HepG2 (cell line): Measurements from ENCODE around the gene HAUS2. TPM values are rescaled to one million over a fixed set of nuclear protein-coding genes. Genes with fewer than 3 reads are reported as not detected.

Experiments used
- ADNP ChIP-seq: sonication (generic); formaldehyde crosslinking; IDR thresholded peaks from 2 replicates; pipeline ENCODE4 v1.4.0; 2020; ENCODE audit warnings: missing genetic modification reagents
- ATAD3A ChIP-seq: sonication (generic); formaldehyde crosslinking; IDR thresholded peaks from 2 replicates; pipeline ENCODE4 v1.4.0; 2020; ENCODE audit warnings: missing genetic modification reagents
- CENPT ChIP-seq: sonication (generic); formaldehyde crosslinking; IDR thresholded peaks from 2 replicates; pipeline ENCODE4 v1.8.0; 2022; ENCODE audit warnings: low read depth, mild to moderate bottlenecking, moderate library complexity, missing genetic modification reagents
- CREM ChIP-seq, 2 experiments: sonication (generic) in 1 of 2; formaldehyde crosslinking in 1 of 2; IDR thresholded peaks; 2 replicates each; pipeline versions ENCODE4 v1.4.0 to v1.6.1; 2016 to 2020; ENCODE audit warnings: antibody characterized with exemption in 1 of 2, mild to moderate bottlenecking in 1 of 2, missing genetic modification reagents in 1 of 2
- IKZF1 ChIP-seq: fragments of 450-650 bp; IDR thresholded peaks from 2 replicates; pipeline ENCODE4 v1.7.1; 2016
- MED1 ChIP-seq: sonication (generic); formaldehyde crosslinking; IDR thresholded peaks from 2 replicates; pipeline ENCODE4 v1.4.0; 2020; ENCODE audit warnings: missing genetic modification reagents
- NCOR1 ChIP-seq: fragments of 200-600 bp; sonication (generic); IDR thresholded peaks from 2 replicates; pipeline ENCODE4 v1.7.0; 2017; ENCODE audit warnings: antibody characterized with exemption, low read length, borderline replicate concordance
- PHF20 ChIP-seq: sonication (generic); formaldehyde crosslinking; IDR thresholded peaks from 2 replicates; pipeline ENCODE4 v1.5.0; 2020; ENCODE audit warnings: mild to moderate bottlenecking, missing genetic modification reagents
- RXRA ChIP-seq: sonication (generic); formaldehyde crosslinking; IDR thresholded peaks from 2 replicates; pipeline ENCODE4 v1.5.1; 2020; ENCODE audit warnings: missing genetic modification reagents
- SIX1 ChIP-seq: sonication (generic); formaldehyde crosslinking; IDR thresholded peaks from 2 replicates; pipeline ENCODE4 v1.4.0; 2020; ENCODE audit warnings: missing genetic modification reagents, borderline replicate concordance
- SUZ12 ChIP-seq: fragments of 150-350 bp; IDR thresholded peaks from 2 replicates; pipeline ENCODE4 v1.6.1; 2014; ENCODE audit warnings: low read depth, low read length
- ZNF282 ChIP-seq: fragments of 450-650 bp; IDR thresholded peaks from 2 replicates; pipeline ENCODE4 v1.6.1; 2018; ENCODE audit not compliant: partially characterized antibody
- ZNF672 ChIP-seq: sonication (generic); formaldehyde crosslinking; IDR thresholded peaks from 2 replicates; pipeline ENCODE4 v1.8.1; 2022; ENCODE audit warnings: missing genetic modification reagents
- ZNF713 ChIP-seq: sonication (generic); formaldehyde crosslinking; IDR thresholded peaks from 2 replicates; pipeline ENCODE4 v1.4.0; 2020; ENCODE audit warnings: mild to moderate bottlenecking, missing genetic modification reagents
- ZNF747 ChIP-seq: sonication (generic); formaldehyde crosslinking; IDR thresholded peaks from 2 replicates; pipeline ENCODE4 v1.8.1; 2023; ENCODE audit warnings: missing genetic modification reagents, mild to moderate bottlenecking, borderline replicate concordance
- polyA plus RNA-seq, 8 experiments: library from polyadenylated mRNA; depleted of rRNA in 3 of 8; stranded (reverse) in 7 of 8; unstranded in 1 of 8; fragments of >200 nt; fragmentation: Illumina TruSeq in 4 of 8; extraction: Trizol in 4 of 8; gene quantifications; 2 replicates each; pipeline versions ENCODE4 v1.2.1 to v1.2.3, GENCODE V29; 2011 to 2016; ENCODE audit warnings: low read depth in 4 of 8, missing spikeins in 1 of 8, mixed read lengths in 1 of 8; ENCODE audit not compliant: insufficient read depth in 1 of 8
- total RNA-seq, 5 experiments: library from RNA; depleted of rRNA; stranded (reverse); fragments of >200 nt; fragmentation: Illumina TruSeq; extraction: Trizol; gene quantifications; 2 replicates each; pipeline ENCODE4 v1.2.3, GENCODE V29; 2016; ENCODE audit warnings: low read depth in 1 of 5
- TF ChIP-seq, protein P1 (sequence below), 2 experiments: sonication (generic) in 1 of 2; formaldehyde crosslinking in 1 of 2; IDR thresholded peaks; 2 replicates each; pipeline versions ENCODE4 v1.4.0 to v1.6.1; 2016 to 2020; ENCODE audit warnings: borderline replicate concordance in 1 of 2, low read depth in 1 of 2, mild to moderate bottlenecking in 1 of 2, missing genetic modification reagents in 1 of 2
- TF ChIP-seq, protein P2 (sequence below): sonication (generic); formaldehyde crosslinking; IDR thresholded peaks from 2 replicates; pipeline ENCODE4; 2020; ENCODE audit warnings: missing genetic modification reagents, mild to moderate bottlenecking, borderline replicate concordance
- TF ChIP-seq, protein P3 (sequence below): IDR thresholded peaks from 2 replicates; pipeline ENCODE4 v1.6.1; 2018; ENCODE audit warnings: missing genetic modification reagents
- TF ChIP-seq, protein P4 (sequence below): sonication (generic); formaldehyde crosslinking; conservative IDR thresholded peaks from 2 replicates; pipeline ENCODE4 v1.5.0; 2020; ENCODE audit warnings: missing genetic modification reagents

Gene HAUS2
- total and polyA plus RNA-seq, 2 of the 13 experiments (the other 11 are each of a cell fraction or from before 2014, with no cell fraction given): 11.6 to 32.9 TPM

DNA sequence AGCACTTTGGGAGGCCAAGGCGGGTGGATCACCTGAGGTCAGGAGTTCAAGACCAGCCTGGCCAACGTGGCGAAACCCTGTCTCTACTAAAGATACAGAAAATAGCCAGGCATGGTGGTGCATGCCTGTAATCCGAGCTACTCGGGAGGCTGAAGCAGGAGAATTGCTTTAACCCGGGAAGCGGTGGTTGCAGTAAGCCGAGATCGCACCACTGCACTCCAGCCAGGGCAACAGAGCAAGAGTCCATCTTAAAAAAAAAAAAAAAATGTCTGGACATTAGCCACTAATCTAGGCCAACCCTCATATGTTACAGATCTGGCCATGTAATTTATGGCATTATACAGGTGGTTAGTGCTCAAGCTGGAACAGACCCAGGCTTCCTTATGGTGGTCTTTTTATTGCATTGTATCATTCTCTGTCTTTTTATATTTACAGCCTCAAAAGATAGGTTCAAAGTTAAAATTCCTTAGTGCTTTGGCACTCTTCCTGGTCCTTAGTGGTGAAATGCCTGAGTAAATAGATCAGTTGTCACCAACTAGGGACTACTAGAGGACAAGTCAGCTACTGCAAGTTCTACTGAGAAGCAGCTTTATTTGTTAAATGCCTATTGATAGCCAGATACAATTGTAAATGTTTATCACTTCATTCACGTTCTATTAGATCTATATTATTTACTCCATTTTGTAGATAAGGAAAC, 42.7 kb downstream of the HAUS2 start (continued):
- TF ChIP-seq IKZF1 (no peak), ADNP (CRISPR knock-in tag) (0 out of 2 replicates have a peak, but pooled peaks have one; percentile 38), ATAD3A (CRISPR knock-in tag) (no peak), RXRA (CRISPR knock-in tag) (peak; percentile 2; the same call in 1 of the 2 replicates), ZNF282 (no peak), ZNF747 (CRISPR knock-in tag) (no peak), SIX1 (CRISPR knock-in tag) (peak; percentile 90; the same call in 1 of the 2 replicates), MED1 (CRISPR knock-in tag) (no peak), CENPT (CRISPR knock-in tag) (no peak), PHF20 (no peak), NCOR1 (peak; percentile 78), ZNF713 (CRISPR knock-in tag) (no peak), CREM (IDR thresholded peaks at IDR 0.05) (no peak; the same call in 1 of the 2 replicates), CREM (CRISPR knock-in tag; IDR thresholded peaks at IDR 0.05) (no peak), SUZ12 (no peak), ZNF672 (CRISPR knock-in tag) (no peak)
- TF ChIP-seq, protein P1, sequence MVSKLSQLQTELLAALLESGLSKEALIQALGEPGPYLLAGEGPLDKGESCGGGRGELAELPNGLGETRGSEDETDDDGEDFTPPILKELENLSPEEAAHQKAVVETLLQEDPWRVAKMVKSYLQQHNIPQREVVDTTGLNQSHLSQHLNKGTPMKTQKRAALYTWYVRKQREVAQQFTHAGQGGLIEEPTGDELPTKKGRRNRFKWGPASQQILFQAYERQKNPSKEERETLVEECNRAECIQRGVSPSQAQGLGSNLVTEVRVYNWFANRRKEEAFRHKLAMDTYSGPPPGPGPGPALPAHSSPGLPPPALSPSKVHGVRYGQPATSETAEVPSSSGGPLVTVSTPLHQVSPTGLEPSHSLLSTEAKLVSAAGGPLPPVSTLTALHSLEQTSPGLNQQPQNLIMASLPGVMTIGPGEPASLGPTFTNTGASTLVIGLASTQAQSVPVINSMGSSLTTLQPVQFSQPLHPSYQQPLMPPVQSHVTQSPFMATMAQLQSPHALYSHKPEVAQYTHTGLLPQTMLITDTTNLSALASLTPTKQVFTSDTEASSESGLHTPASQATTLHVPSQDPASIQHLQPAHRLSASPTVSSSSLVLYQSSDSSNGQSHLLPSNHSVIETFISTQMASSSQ (IDR thresholded peaks at IDR 0.05; ENCODE audit: low read depth): no peak
- TF ChIP-seq, protein P1 (CRISPR knock-in tag; IDR thresholded peaks at IDR 0.05; ENCODE audit: borderline replicate concordance): no peak
- TF ChIP-seq, protein P2, sequence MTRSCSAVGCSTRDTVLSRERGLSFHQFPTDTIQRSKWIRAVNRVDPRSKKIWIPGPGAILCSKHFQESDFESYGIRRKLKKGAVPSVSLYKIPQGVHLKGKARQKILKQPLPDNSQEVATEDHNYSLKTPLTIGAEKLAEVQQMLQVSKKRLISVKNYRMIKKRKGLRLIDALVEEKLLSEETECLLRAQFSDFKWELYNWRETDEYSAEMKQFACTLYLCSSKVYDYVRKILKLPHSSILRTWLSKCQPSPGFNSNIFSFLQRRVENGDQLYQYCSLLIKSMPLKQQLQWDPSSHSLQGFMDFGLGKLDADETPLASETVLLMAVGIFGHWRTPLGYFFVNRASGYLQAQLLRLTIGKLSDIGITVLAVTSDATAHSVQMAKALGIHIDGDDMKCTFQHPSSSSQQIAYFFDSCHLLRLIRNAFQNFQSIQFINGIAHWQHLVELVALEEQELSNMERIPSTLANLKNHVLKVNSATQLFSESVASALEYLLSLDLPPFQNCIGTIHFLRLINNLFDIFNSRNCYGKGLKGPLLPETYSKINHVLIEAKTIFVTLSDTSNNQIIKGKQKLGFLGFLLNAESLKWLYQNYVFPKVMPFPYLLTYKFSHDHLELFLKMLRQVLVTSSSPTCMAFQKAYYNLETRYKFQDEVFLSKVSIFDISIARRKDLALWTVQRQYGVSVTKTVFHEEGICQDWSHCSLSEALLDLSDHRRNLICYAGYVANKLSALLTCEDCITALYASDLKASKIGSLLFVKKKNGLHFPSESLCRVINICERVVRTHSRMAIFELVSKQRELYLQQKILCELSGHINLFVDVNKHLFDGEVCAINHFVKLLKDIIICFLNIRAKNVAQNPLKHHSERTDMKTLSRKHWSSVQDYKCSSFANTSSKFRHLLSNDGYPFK (CRISPR knock-in tag): no peak
- TF ChIP-seq, protein P3, sequence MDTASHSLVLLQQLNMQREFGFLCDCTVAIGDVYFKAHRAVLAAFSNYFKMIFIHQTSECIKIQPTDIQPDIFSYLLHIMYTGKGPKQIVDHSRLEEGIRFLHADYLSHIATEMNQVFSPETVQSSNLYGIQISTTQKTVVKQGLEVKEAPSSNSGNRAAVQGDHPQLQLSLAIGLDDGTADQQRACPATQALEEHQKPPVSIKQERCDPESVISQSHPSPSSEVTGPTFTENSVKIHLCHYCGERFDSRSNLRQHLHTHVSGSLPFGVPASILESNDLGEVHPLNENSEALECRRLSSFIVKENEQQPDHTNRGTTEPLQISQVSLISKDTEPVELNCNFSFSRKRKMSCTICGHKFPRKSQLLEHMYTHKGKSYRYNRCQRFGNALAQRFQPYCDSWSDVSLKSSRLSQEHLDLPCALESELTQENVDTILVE: no peak
- TF ChIP-seq, protein P4, sequence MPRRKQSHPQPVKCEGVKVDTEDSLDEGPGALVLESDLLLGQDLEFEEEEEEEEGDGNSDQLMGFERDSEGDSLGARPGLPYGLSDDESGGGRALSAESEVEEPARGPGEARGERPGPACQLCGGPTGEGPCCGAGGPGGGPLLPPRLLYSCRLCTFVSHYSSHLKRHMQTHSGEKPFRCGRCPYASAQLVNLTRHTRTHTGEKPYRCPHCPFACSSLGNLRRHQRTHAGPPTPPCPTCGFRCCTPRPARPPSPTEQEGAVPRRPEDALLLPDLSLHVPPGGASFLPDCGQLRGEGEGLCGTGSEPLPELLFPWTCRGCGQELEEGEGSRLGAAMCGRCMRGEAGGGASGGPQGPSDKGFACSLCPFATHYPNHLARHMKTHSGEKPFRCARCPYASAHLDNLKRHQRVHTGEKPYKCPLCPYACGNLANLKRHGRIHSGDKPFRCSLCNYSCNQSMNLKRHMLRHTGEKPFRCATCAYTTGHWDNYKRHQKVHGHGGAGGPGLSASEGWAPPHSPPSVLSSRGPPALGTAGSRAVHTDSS: no peak
